IPS-20b (cell line): ENCODE measurements around the gene CRCP.
"Not testable (repeated sequence)": the region's sequence is repeated elsewhere in the genome, so short reads cannot be mapped to it uniquely, and the experiment has no call there.

Source experiments
- H3K27ac ChIP-seq: one replicate; pipeline ENCODE4 v1.5.1; 2013; ENCODE audit warnings: low read length
- H3K27me3 ChIP-seq: 2 replicates; pipeline ENCODE4 v1.6.1; 2013; ENCODE audit warnings: mild to moderate bottlenecking, low read length, inconsistent platforms; ENCODE audit not compliant: insufficient read depth
- H3K36me3 ChIP-seq: 2 replicates; pipeline ENCODE4 v1.6.1; 2013; ENCODE audit warnings: low read depth, mild to moderate bottlenecking, inconsistent platforms, low read length, moderate library complexity; ENCODE audit not compliant: insufficient read depth
- H3K4me1 ChIP-seq: 2 replicates; pipeline ENCODE4 v1.6.1; 2013; ENCODE audit warnings: mild to moderate bottlenecking, control low read depth, inconsistent platforms, low read length, moderate library complexity; ENCODE audit not compliant: insufficient read depth
- H3K4me3 ChIP-seq: 2 replicates; pipeline ENCODE4 v1.5.1; 2013; ENCODE audit warnings: mild to moderate bottlenecking, low read length, inconsistent platforms
- H3K9ac ChIP-seq: 2 replicates; pipeline ENCODE4 v1.6.1; 2013; ENCODE audit warnings: low read depth, mild to moderate bottlenecking, inconsistent platforms, low read length, moderate library complexity
- H3K9me3 ChIP-seq: 2 replicates; pipeline ENCODE4 v1.6.1; 2013; ENCODE audit warnings: mild to moderate bottlenecking, low read depth, low read length, inconsistent platforms; ENCODE audit not compliant: insufficient read depth

CRCP gene

GRCh38 chr7:66164356-66164755 lies 49.7 kb downstream of the CRCP start:
- Histone ChIP-seq H3K9ac (no peak overlapping the region), H3K4me3 (no peak overlapping the region), H3K27me3 (no peaks in the 10 kb centered on the region), H3K27ac (no peak overlapping the region), H3K4me1 (no peaks in the 10 kb centered on the region), H3K9me3 (no peaks in the 10 kb centered on the region), H3K36me3 (no peaks in the 10 kb centered on the region)

- Histone ChIP-seq H3K27me3 (no peaks in the 10 kb centered on the region), H3K4me1 (no peaks in the 10 kb centered on the region), H3K36me3 (no peaks in the 10 kb centered on the region), H3K9ac (no peak overlapping the region), H3K9me3 (no peaks in the 10 kb centered on the region), H3K27ac (no peak overlapping the region), H3K4me3 (no peak overlapping the region)
Observed at GRCh38 chr7:66167773-66168387, 53.2 kb downstream of the CRCP start.

- no peak overlapping the region for H3K9ac ChIP-seq
- no peaks in the 10 kb centered on the region for H3K9me3 ChIP-seq
- no peaks in the 10 kb centered on the region for H3K4me1 ChIP-seq
- H3K36me3 ChIP-seq: no peaks in the 10 kb centered on the region
- H3K27me3 ChIP-seq: no peaks in the 10 kb centered on the region
- H3K4me3 ChIP-seq: no peak overlapping the region
- H3K27ac ChIP-seq: no peak overlapping the region
Observed at GRCh38 chr7:66169616-66170015, 55.0 kb downstream of the CRCP start.

DNA sequence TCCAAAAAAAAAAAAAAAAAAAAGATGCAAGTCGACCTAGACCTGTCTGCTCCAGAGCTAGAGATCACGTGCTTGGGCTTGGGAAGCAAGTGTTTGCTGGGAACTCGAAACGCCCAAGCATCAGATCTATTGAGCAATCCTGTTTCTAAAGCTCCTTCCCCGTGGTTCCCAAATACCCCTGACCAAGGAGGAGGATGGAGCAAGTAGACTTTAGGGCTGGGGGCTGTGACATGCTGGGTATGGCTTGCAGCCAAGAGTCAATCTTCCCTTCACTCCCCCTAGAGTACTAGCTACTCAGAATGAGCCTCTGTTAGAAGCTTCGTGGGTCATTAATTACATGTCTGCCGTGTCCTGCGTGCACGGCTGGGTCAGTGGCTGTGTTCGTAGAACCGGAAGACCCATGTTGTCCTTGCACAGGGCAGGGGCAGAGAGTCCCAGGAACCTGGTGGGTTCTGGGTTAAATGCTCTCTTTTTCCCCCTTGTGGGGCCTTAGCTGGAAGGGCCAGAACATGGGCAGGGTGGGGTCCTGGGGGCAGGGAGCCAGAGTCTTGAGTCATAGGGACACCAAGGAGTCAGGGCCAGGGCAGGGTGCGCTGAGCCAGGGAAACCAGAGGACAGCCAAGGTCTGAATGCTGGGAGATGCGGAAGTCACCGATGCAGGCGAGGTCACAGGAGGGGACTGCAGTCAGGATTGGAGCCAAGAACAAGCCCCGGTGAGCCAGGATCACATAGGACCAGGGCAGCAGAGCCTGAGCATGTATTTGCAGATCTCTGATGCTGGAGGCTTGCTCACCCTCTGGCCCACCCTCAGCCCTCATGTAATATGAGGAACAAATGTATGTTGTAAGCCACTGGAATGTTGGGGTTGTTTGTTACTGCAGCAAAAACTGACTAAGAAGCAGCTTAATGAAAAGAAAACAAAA lies 55.9 kb downstream of the CRCP start:
- H3K4me3 ChIP-seq: no peak overlapping the region
- no peaks in the 10 kb centered on the region for H3K9me3 ChIP-seq
- no peaks in the 10 kb centered on the region for H3K27me3 ChIP-seq
- no peak overlapping the region for H3K27ac ChIP-seq
- no peaks in the 10 kb centered on the region for H3K36me3 ChIP-seq
- H3K4me1 ChIP-seq: no peaks in the 10 kb centered on the region
- no peak overlapping the region for H3K9ac ChIP-seq

- H3K4me1 ChIP-seq, H3K27me3 ChIP-seq, H3K9ac ChIP-seq, H3K9me3 ChIP-seq, H3K36me3 ChIP-seq, H3K27ac ChIP-seq, H3K4me3 ChIP-seq: not testable (repeated sequence)
Observed at GRCh38 chr7:66172536-66173401, 58.1 kb downstream of the CRCP start.

DNA sequence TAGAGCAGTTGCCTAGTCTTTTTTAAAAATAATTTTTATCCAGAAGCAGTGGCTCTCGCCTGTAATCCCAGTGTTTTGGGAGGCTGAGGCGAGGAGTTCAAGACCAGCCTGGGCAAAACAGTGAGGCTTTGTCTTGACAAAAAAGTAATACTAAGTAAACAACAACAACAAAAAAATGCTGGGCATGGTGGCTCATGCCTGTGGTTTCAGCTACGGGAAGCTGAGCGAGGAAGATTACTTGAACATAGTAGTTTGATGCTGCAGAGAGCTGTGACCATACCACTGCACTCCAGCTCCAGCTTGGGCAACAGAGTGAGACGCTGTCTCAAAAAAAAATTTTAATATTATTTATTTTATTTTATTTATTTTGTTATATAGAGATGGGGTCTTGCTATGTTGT lies 59.2 kb downstream of the CRCP start:
- no peaks in the 10 kb centered on the region for H3K27me3 ChIP-seq
- H3K9me3 ChIP-seq: peaks cover 5% of the 10 kb centered on the region; the same call in 1 of the 2 replicates
- no peak overlapping the region for H3K4me3 ChIP-seq
- no peaks in the 10 kb centered on the region for H3K36me3 ChIP-seq
- H3K9ac ChIP-seq: no peak overlapping the region
- no peaks in the 10 kb centered on the region for H3K4me1 ChIP-seq
- H3K27ac ChIP-seq: no peak overlapping the region

DNA sequence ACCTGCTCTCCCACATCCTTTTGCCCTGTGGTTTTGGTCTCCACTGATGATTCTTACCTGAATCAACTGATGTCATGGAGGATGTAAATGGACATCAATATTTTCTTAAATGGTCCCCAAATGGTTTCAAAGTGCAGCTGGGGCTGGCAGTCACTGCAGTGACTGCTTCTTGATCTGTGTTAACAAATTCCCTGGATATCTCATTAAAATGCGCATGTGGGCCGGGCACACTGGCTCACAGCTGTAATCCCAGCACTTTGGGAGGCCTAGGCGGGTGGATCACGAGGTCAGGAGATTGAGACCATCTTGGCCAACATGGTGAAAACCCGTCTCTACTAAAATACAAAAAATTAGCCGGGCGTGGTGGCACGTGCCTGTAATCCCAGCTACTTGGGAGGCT lies 60.4 kb downstream of the CRCP start:
- not testable (repeated sequence) for H3K27me3 ChIP-seq, H3K9ac ChIP-seq, H3K36me3 ChIP-seq, H3K4me1 ChIP-seq, H3K27ac ChIP-seq, H3K4me3 ChIP-seq, H3K9me3 ChIP-seq

DNA sequence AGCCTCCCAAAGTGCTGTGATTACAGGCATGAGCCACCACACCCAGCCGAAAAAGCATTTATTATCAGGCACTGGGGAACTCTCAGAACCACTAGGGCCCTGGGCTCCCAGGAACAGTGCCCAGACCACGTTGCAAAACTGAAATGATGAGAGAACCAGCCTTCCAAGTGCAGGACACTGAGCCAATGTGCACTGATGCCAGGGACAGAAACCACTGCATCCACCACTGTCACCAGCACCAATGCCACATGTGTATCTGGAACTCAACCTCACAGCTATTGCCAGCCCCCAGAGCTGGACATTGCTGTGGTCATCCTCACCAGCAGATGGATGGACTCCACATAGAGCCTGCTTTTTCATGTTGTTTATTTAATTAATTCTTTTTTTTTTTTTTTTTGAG lies 62.3 kb downstream of the CRCP start:
- Histone ChIP-seq H3K4me3 (no peak overlapping the region), H3K9me3 (peaks cover 5% of the 10 kb centered on the region; the same call in 1 of the 2 replicates), H3K36me3 (no peaks in the 10 kb centered on the region)

DNA sequence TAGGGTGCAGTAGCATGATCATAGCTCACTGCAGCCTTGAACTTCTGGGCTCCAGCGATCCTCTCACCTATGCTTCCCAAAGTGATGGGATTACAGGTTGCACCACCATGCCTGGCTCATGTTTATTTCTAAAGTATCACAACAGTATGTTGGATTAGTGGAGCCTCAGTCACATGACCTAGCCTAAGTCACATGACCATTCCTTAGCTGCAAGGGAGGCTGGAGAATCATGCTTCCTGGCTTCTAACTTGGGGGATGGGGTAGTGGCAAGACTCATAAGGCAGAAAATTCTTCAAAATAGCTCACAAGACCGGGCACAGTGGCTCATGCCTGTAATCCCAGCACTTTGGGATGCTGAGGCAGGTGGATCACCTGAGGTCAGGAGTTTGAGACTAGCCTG lies 63.6 kb downstream of the CRCP start:
- no peak overlapping the region for H3K9ac ChIP-seq
- H3K27ac ChIP-seq: no peak overlapping the region
- peaks cover 5% of the 10 kb centered on the region; the same call in 1 of the 2 replicates for H3K9me3 ChIP-seq
- no peaks in the 10 kb centered on the region for H3K36me3 ChIP-seq
- no peaks in the 10 kb centered on the region for H3K4me1 ChIP-seq
- no peaks in the 10 kb centered on the region for H3K27me3 ChIP-seq
- H3K4me3 ChIP-seq: no peak overlapping the region

More for the DNA sequence above, 62.3 kb downstream of the CRCP start:
- H3K9ac ChIP-seq: no peak overlapping the region
- H3K27me3 ChIP-seq: no peaks in the 10 kb centered on the region
- no peaks in the 10 kb centered on the region for H3K4me1 ChIP-seq
- H3K27ac ChIP-seq: no peak overlapping the region

DNA sequence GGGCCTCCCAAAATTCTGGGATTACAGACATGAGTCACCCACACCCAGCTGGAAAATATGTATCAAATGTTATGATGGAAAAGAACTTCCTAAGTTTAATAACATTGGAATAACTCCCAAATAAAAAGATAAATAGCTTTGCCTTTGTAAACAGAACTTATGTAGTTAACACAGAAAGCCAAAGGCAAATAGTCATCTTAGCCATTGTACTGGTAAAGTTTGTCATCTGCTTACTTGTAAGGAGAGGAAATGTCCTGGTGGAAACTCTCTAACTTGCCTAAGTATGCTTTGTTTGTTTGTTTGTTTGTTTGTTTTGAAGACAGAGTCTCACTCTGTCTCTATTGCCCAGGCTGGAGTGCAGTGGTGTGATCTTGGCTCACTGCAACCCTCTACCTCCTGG lies 66.7 kb downstream of the CRCP start:
- Histone ChIP-seq H3K27ac (no peak overlapping the region), H3K4me3 (no peak overlapping the region), H3K9me3 (peaks cover 5% of the 10 kb centered on the region; the same call in 1 of the 2 replicates), H3K9ac (no peak overlapping the region), H3K27me3 (no peaks in the 10 kb centered on the region), H3K36me3 (no peaks in the 10 kb centered on the region), H3K4me1 (no peaks in the 10 kb centered on the region)

DNA sequence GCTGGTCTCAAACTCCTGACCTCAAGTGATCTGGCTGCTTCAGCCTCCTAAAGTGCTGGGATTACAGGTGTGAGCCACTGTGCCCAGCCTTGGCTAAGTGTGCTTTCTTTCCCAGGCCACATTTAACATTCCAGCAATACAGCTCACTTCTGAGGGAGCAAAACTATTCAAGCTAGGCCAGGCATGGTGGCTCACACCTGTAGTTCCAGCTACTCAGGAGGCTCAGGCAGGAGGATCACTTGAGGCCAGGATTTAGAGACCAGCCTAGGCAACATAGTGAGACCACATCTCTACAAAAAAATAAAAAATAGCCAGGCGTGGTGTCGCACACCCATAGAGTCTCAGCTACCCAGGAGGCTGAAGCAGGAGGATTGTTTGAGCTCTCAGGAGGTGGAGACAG lies 67.2 kb downstream of the CRCP start:
- no peak overlapping the region for H3K27ac ChIP-seq
- no peaks in the 10 kb centered on the region for H3K4me1 ChIP-seq
- no peak overlapping the region for H3K4me3 ChIP-seq
- no peak overlapping the region for H3K9ac ChIP-seq
- peaks cover 5% of the 10 kb centered on the region; the same call in 1 of the 2 replicates for H3K9me3 ChIP-seq
- H3K27me3 ChIP-seq: no peaks in the 10 kb centered on the region
- H3K36me3 ChIP-seq: no peaks in the 10 kb centered on the region
